Peyer's patch (tissue), 4 donors: ENCODE data around the gene MAML1. TPM values are rescaled to one million over a fixed set of nuclear protein-coding genes. Genes with fewer than 3 reads are reported as not detected.
"Not testable (repeated sequence)": the region's sequence is repeated elsewhere in the genome, so short reads cannot be mapped to it uniquely, and the experiment has no call there.

ENCODE experiments used
- DNase-seq, 3 donors: peaks; one replicate each; pipeline ENCODE4 v3.0.0-alpha.2; 2017 to 2019
- H3K27ac ChIP-seq, 4 donors: fragments of 200-600 bp; sonication (generic); one replicate each; pipeline ENCODE4 v1.5.1; 2016 to 2019
- H3K27me3 ChIP-seq, 2 donors: fragments of 200-600 bp; sonication (generic); one replicate each; pipeline ENCODE4 v1.5.1; 2019
- H3K36me3 ChIP-seq, 3 donors: fragments of 200-600 bp; sonication (generic); one replicate each; pipeline ENCODE4 v1.5.1; 2016 to 2019
- H3K4me1 ChIP-seq, 4 donors: fragments of 200-600 bp; sonication (generic); one replicate each; pipeline ENCODE4 v1.5.1; 2016 to 2019
- H3K4me3 ChIP-seq, 4 donors: fragments of 200-600 bp; sonication (generic); 1 replicate in 3 of 4; 2 replicates in 1 of 4; pipeline ENCODE4 v1.5.1; 2016 to 2019; ENCODE audit warnings: mild to moderate bottlenecking in 1 of 4
- H3K9me3 ChIP-seq, 4 donors: fragments of 200-600 bp; sonication (generic); one replicate each; pipeline ENCODE4 v1.5.1; 2016 to 2019; ENCODE audit warnings: mild to moderate bottlenecking in 1 of 4
- POLR2A ChIP-seq, 2 donors: fragments of 450-650 bp; IDR thresholded peaks; one replicate each; pipeline ENCODE4 v1.5.1; 2017; ENCODE audit warnings: antibody characterized with exemption in 2 of 2, mild to moderate bottlenecking in 2 of 2, moderate library complexity in 2 of 2
- total RNA-seq, 4 donors: library from RNA; depleted of rRNA; stranded (reverse); fragments of >200 nt; gene quantifications; one replicate each; pipeline ENCODE4 v1.1.0, GENCODE V29; 2016
- TF ChIP-seq, protein P1 (sequence below), 6 experiments: fragments of 450-650 bp in 4 of 6; fragments of 200-600 bp in 2 of 6; sonication (generic) in 1 of 6; IDR thresholded peaks; one replicate each; pipeline ENCODE4 v1.5.1; 2017 to 2019; ENCODE audit warnings: antibody characterized with exemption in 6 of 6, mild to moderate bottlenecking in 3 of 6, moderate library complexity in 1 of 6

Gene MAML1
- total RNA-seq, 4 donors from 2014 or later, result 29.6 to 43.1 (median 37.3) TPM

DNA sequence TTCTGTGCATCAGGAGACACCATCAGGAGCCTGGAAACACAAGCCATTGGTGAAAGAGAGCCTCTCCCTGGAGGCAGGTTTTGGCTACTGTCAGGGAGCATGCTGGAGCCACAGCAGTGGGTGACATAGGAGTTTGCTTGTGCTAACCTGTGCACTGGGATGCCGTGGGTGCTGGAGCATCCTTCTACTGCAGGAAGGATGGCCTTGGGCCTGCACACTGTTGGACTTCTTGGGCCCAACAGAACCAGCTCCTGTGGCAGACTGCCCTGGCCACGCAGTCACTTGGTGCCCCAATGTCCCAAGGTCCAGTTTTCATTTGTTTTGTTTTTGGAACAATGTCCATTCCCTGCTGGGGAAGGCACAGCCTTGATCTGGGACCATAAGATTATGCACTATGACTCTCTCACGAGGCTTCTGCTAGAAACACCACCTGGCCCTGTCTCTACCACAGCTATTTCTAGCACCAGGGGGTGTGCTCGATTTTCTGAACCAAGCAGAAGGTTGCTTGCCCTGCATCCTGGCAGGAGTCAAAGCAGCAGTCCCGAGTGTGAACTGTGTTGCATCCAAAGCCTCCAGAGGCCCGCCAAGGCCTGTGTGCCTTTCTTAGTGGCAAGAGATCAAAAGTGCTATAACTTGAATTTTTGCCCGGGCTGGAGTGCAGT is 55.7 kb downstream of the MAML1 start:
- H3K27me3 ChIP-seq, result no peaks in the 10 kb centered on the region
- no peak overlapping the region for H3K4me3 ChIP-seq
- no peak for DNase-seq
- no peak overlapping the region for H3K27ac ChIP-seq
- no peaks in the 10 kb centered on the region for H3K36me3 ChIP-seq
- TF ChIP-seq POLR2A (IDR thresholded peaks at IDR 0.05), result no peak
- TF ChIP-seq, protein P1, sequence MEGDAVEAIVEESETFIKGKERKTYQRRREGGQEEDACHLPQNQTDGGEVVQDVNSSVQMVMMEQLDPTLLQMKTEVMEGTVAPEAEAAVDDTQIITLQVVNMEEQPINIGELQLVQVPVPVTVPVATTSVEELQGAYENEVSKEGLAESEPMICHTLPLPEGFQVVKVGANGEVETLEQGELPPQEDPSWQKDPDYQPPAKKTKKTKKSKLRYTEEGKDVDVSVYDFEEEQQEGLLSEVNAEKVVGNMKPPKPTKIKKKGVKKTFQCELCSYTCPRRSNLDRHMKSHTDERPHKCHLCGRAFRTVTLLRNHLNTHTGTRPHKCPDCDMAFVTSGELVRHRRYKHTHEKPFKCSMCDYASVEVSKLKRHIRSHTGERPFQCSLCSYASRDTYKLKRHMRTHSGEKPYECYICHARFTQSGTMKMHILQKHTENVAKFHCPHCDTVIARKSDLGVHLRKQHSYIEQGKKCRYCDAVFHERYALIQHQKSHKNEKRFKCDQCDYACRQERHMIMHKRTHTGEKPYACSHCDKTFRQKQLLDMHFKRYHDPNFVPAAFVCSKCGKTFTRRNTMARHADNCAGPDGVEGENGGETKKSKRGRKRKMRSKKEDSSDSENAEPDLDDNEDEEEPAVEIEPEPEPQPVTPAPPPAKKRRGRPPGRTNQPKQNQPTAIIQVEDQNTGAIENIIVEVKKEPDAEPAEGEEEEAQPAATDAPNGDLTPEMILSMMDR (IDR thresholded peaks at IDR 0.05), result no peak
- no peaks in the 10 kb centered on the region for H3K9me3 ChIP-seq
- H3K4me1 ChIP-seq, result peaks cover 0 to 10% (median under 1%) of the 10 kb centered on the region in 4 donors

DNA sequence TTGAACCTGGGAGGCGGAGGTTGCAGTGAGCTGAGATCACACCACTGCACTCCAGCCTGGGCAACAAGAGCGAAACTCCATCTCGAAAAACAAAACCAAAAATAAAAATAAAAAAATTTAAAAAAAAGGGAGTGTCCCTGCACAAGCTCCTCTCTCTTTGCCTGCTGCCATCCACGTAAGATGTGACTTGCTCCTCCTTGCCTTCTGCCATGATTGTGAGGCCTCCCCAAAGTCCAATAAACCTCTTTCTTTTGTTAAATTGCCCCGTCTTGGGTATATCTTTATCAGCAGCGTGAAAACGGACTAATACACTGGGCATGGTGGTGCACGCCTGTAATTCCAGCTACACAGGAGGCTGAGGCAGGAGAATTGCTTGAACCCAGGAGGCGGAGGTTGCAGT is 56.7 kb downstream of the MAML1 start:
- not testable (repeated sequence) for H3K27me3 ChIP-seq, H3K4me3 ChIP-seq, H3K36me3 ChIP-seq, DNase-seq, H3K27ac ChIP-seq, H3K9me3 ChIP-seq
- H3K4me1 ChIP-seq, result peaks cover 0 to 20% (median 7%) of the 10 kb centered on the region in 4 donors

DNA sequence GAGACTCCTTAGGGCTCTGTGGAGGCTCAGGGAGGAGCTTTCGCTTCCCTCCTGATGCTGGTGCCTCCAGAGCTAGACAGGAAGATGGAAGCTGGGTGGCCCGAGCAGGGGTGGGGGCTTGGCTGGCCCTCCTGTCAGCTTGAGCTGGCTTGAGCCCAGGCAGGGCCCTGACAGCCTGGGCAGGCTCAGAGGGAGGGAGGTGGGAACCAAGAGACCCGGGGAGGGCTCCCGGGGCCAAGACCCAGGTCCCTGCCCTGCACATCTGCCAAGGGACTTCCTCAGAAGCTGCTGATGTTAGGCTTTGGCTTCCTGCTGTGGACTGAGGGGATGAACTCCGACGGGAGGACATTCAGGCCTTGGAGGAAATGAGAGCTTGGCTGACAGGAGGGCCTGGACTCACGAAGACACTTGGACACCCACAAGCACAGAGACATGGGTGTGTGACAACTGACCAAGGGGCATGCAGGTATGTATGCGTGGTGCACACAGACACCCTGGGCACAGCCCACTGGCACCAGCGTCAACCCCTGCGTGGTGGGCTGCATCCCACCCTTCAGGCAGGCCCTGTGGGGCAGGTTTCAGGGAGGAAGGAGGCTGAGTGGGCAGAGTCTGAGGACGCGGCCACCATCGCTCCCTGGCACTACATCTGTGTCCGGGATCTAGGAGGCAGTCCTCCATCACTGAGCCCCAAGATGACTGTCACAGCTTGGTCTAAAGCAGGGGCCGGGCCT is 59.4 kb downstream of the MAML1 start:
- Histone ChIP-seq H3K27me3 (no peaks in the 10 kb centered on the region), H3K36me3 (peaks cover 0 to under 1% (median 0%) of the 10 kb centered on the region in 3 donors), H3K9me3 (no peaks in the 10 kb centered on the region), H3K4me1 (peaks cover 0 to 38% (median 24%) of the 10 kb centered on the region in 4 donors), H3K27ac (peak overlapping the region in 3 of 4 donors; percentile 55 to 62 (median 61)), H3K4me3 (no peak overlapping the region)
- no peak for DNase-seq
- TF ChIP-seq POLR2A (IDR thresholded peaks at IDR 0.05), result no peak
- TF ChIP-seq, protein P1 (IDR thresholded peaks at IDR 0.05), result no peak

DNA sequence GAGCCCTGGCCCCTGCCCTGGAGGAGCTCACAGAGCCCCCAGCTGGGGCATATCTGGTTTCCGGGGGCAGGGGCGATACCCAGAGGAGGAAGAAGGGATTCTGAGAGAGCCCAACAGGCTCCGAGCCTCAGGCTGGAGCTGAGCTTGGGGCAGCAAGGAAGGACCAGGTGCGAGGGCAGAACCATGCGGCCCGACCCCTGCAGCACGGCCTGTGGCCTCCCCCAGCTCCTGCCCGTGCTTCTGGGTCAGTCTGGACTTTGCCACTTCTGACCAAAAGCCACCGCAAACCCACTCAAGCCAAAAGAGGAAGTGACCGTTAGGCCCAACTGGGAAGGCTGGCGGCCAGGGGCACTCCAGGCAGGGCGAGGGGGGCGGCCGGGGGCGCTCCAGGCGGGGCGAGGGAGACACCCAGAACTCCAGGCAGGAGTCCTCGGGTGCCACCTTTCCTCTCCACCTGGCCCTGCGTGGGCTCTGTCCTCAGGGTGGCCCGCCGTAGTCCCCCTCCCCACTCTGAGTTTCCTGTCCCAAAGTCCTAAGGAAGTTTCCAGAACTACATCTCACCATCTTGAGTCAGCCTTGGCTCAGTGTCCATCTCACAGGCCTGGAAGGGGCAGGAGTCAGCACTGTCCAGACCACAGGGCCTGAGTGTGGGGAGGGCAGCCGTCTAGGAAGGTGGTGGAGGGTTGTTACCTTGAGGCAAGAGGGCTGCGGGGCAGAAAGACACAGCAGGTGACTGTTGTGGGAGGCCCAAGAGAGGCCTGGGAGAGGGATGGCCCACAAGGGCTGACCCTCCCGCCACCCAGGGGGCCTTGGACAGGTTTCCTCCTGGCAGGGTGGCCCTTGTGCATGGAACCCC is 60.2 kb downstream of the MAML1 start:
- H3K27ac ChIP-seq, result peak overlapping the region in 3 of 4 donors; percentile 55 to 62 (median 61)
- no peak for DNase-seq
- peaks cover 0 to 38% (median 24%) of the 10 kb centered on the region in 4 donors for H3K4me1 ChIP-seq
- H3K27me3 ChIP-seq, result no peaks in the 10 kb centered on the region
- H3K36me3 ChIP-seq, result peaks cover 0 to 9% (median 0%) of the 10 kb centered on the region in 3 donors
- no peaks in the 10 kb centered on the region for H3K9me3 ChIP-seq
- H3K4me3 ChIP-seq, result no peak overlapping the region
- TF ChIP-seq POLR2A (IDR thresholded peaks at IDR 0.05), result no peak
- TF ChIP-seq, protein P1 (IDR thresholded peaks at IDR 0.05), result no peak

DNA sequence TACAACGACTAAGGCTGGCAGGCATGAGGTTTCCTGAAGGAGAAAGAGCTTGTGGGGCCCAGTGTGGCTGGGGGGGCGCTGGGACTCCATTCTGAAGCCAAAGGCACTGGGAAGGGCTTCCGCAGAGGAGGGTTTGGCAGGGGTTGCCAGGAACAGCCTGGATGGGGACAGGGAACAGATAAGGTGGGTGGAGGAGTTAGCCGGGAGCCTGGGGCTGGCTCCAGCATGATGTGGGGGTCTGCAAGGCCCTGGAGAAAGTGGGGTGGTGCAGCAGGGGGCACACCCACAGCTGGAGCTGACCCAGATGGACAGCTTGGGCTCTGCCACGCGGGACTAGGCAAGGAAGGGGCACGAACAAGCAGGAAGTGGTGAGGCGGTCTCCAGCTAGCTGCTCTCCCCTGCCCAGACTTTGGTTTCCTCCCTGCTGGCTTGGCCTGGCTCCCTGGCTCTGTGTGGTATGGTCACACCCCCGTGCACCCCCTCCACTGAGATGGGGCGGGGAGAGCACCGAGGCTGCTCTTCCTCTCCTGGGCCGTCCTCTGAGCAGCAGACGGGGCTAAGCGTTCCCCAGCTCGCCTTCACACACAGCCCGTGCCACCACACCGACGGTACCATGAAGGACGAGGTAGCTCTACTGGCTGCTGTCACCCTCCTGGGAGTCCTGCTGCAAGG is 61.0 kb downstream of the MAML1 start, which contains the start of gene LTC4S:
Gene LTC4S (plus strand): TSS at position 519 of the 672 bp plus-strand sequence. CDS start 95 bp downstream, at position 614.
- Histone ChIP-seq H3K4me1 (peaks cover 0 to 38% (median 24%) of the 10 kb centered on the region in 4 donors), H3K9me3 (no peaks in the 10 kb centered on the region), H3K4me3 (peak within 1 kb of the TSS in 2 of 4 donors; percentile 3 to 60), H3K36me3 (peaks cover 0 to 16% (median 0%) of the 10 kb centered on the region in 3 donors), H3K27me3 (no peaks in the 10 kb centered on the region), H3K27ac (peak within 1 kb of the TSS in 3 of 4 donors; percentile 55 to 82 (median 61))
- TF ChIP-seq, protein P1 (IDR thresholded peaks at IDR 0.05), result no peak
- TF ChIP-seq POLR2A (IDR thresholded peaks at IDR 0.05), result no peak
- peak; percentile 57 to 86 (median 83) for DNase-seq
